ENCODE measurements around the gene TUBGCP6. TPM values are rescaled to one million over a fixed set of nuclear protein-coding genes. Genes with fewer than 3 reads are reported as not detected.

TUBGCP6 gene
- total and polyA plus RNA-seq, 2 donors (not counting 3 experiments of a cell fraction or from before 2014, with no cell fraction given): 33.1 to 45.3 TPM

DNA sequence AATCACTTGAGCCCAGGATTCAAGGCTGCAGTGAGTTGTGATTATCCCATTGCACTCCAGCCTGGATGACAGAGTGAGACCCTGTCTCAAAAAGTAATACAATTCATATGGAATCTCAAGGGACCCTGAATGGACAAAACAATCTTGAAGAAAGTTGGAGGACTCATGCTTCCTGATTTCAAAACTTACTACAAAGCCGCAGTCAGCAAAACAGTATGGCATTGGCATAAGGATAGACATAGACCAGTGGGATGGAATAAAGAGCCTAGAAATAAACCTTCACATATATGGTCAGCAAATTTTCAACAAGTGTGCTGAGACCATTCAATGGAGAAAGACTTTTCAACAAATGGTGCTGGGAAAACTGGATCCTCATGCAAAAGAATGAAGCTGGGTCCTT lies 41.5 kb downstream of the TUBGCP6 start:
- Histone ChIP-seq H3K27ac (ENCODE audit: insufficient read depth, low read depth, low read length) (no peak overlapping the region), H2AFZ (ENCODE audit: low read depth, low read length) (no peak overlapping the region), H3K9ac (replicated peaks; ENCODE audit: extremely low read depth, insufficient read depth, low read length) (no peak overlapping the region), H3K36me3 (ENCODE audit: control insufficient read depth in 2 of 2, extremely low read depth in 1 of 2, insufficient read depth in 2 of 2, low read length in 2 of 2) (peaks cover 2% of the 10 kb centered on the region in 2 experiments), H4K20me1 (replicated peaks; ENCODE audit: control insufficient read depth, extremely low read depth, insufficient read depth, low read length) (no peaks in the 10 kb centered on the region), H3K4me1 (ENCODE audit: control insufficient read depth, extremely low read depth, insufficient read depth, low read length) (peaks cover 31% of the 10 kb centered on the region), H3K9me1 (replicated peaks; ENCODE audit: control insufficient read depth, extremely low read depth, insufficient read depth, low read length) (no peaks in the 10 kb centered on the region), H3K4me2 (ENCODE audit: insufficient read depth, low read length) (no peak overlapping the region), H3K9me3 (replicated peaks; ENCODE audit: control insufficient read depth, insufficient read depth, low read length) (no peaks in the 10 kb centered on the region), H3K27me3 (ENCODE audit: control insufficient read depth in 2 of 2, insufficient read depth in 2 of 2, low read length in 2 of 2) (no peaks in the 10 kb centered on the region), H3K4me3 (replicated peaks in 1 of 3; ENCODE audit: insufficient read depth in 1 of 3, low read depth in 1 of 3, low read length in 3 of 3) (no peak overlapping the region), H3K79me2 (ENCODE audit: control insufficient read depth, insufficient read depth, low read length) (peaks cover 26% of the 10 kb centered on the region)
- POLR2A ChIA-PET: no interaction called here
- DNase-seq (ENCODE audit: low read depth, low spot score): no peak
- CTCF ChIA-PET: no interaction called here
- dilution Hi-C loops (cut with MboI; ENCODE audit: extremely low pct_ligation_motif_present, low sequenced_read_pairs) (no loop called here), intact Hi-C loops (cut with micrococcal nuclease) (loop anchor here (10.0 kb wide), 1 partner anchor 228 kb away; no protein-coding TSS in a partner anchor)
- BruUV-seq (replicated peaks): no TSS peak
- no peak for FAIRE-seq
- TF ChIP-seq, protein P1, sequence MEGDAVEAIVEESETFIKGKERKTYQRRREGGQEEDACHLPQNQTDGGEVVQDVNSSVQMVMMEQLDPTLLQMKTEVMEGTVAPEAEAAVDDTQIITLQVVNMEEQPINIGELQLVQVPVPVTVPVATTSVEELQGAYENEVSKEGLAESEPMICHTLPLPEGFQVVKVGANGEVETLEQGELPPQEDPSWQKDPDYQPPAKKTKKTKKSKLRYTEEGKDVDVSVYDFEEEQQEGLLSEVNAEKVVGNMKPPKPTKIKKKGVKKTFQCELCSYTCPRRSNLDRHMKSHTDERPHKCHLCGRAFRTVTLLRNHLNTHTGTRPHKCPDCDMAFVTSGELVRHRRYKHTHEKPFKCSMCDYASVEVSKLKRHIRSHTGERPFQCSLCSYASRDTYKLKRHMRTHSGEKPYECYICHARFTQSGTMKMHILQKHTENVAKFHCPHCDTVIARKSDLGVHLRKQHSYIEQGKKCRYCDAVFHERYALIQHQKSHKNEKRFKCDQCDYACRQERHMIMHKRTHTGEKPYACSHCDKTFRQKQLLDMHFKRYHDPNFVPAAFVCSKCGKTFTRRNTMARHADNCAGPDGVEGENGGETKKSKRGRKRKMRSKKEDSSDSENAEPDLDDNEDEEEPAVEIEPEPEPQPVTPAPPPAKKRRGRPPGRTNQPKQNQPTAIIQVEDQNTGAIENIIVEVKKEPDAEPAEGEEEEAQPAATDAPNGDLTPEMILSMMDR (IDR thresholded peaks at IDR 0.05; ENCODE audit: extremely low read depth in 1 of 2, insufficient read depth in 1 of 2, low read depth in 1 of 2, low read length in 2 of 2): no peak
- no peak for TF ChIP-seq GATA2 (IDR thresholded peaks at IDR 0.05; ENCODE audit: insufficient read depth, insufficient read length, low read depth, low read length)
- no peak for TF ChIP-seq EZH2 (IDR thresholded peaks at IDR 0.05; ENCODE audit: borderline replicate concordance, low read depth, low read length, severe bottlenecking)
- TF ChIP-seq, protein P2, sequence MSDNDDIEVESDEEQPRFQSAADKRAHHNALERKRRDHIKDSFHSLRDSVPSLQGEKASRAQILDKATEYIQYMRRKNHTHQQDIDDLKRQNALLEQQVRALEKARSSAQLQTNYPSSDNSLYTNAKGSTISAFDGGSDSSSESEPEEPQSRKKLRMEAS (IDR thresholded peaks at IDR 0.05; ENCODE audit: insufficient read depth, insufficient read length): no peak
- no peak for TF ChIP-seq FOS (IDR thresholded peaks at IDR 0.05; ENCODE audit: borderline replicate concordance, insufficient read depth, low read length)
- no peak for TF ChIP-seq POLR2AphosphoS5 (IDR thresholded peaks at IDR 0.05; ENCODE audit: insufficient read depth, low read depth, low read length)
- no peak for TF ChIP-seq JUN (IDR thresholded peaks at IDR 0.05; ENCODE audit: borderline replicate concordance, insufficient read depth, insufficient read length, low read depth)
- no peak for TF ChIP-seq POLR2A (IDR thresholded peaks at IDR 0.05; ENCODE audit: low read depth, low read length)
- no peak for TF ChIP-seq MYC (IDR thresholded peaks at IDR 0.05; ENCODE audit: low read depth, low read length)

All from endothelial cell of umbilical vein (primary cell).